Left hindlimb (tissue), 1 donor: ENCODE measurements around the gene CXCL14.
"Not testable (repeated sequence)": the region's sequence is repeated elsewhere in the genome, so short reads cannot be mapped to it uniquely, and the experiment has no call there.

ENCODE experiments used
- DNase-seq: peaks from one replicate; pipeline ENCODE4 v3.0.0-alpha.2; 2018

Gene CXCL14

GRCh38 chr5:135541807-135542502 is 36.8 kb downstream of the CXCL14 start:
- DNase-seq: no peak

GRCh38 chr5:135539430-135540005 is 39.3 kb downstream of the CXCL14 start:
- no peak for DNase-seq

GRCh38 chr5:135538261-135538660 is 40.5 kb downstream of the CXCL14 start:
- no peak for DNase-seq

- no peak for DNase-seq
These were observed 41.0 kb downstream of the CXCL14 start for GRCh38 chr5:135537745-135538144.

GRCh38 chr5:135537271-135537670 is 41.5 kb downstream of the CXCL14 start:
- no peak for DNase-seq

GRCh38 chr5:135535820-135536801 is 42.7 kb downstream of the CXCL14 start, which contains the start of gene NEUROG1:
TSS of gene NEUROG1 (minus strand) at chr5:135535964. CDS start at chr5:135535690, 274 bp downstream.
- no peak for DNase-seq

- DNase-seq: no peak
These were observed 43.4 kb downstream of the CXCL14 start for GRCh38 chr5:135535420-135535819.

- DNase-seq: no peak
These were observed 44.0 kb downstream of the CXCL14 start for GRCh38 chr5:135534609-135535419.

- DNase-seq: no peak
These were observed 45.0 kb downstream of the CXCL14 start for GRCh38 chr5:135533794-135534193.

- DNase-seq: no peak
These were observed 45.5 kb downstream of the CXCL14 start for GRCh38 chr5:135533334-135533733.

- DNase-seq: not testable (repeated sequence)
These were observed 49.2 kb downstream of the CXCL14 start for GRCh38 chr5:135529576-135529975.

- no peak for DNase-seq
These were observed 51.9 kb downstream of the CXCL14 start for GRCh38 chr5:135526924-135527323.

- DNase-seq: no peak
These were observed 56.8 kb downstream of the CXCL14 start for GRCh38 chr5:135521964-135522363.
